ENCODE results near the gene WIPI1.
A peak's percentile ranks its signal among the peaks of the same experiment; 100 is the strongest.
"Not testable (repeated sequence)": the region's sequence is repeated elsewhere in the genome, so short reads cannot be mapped to it uniquely, and the experiment has no call there.

The WIPI1 gene

DNA sequence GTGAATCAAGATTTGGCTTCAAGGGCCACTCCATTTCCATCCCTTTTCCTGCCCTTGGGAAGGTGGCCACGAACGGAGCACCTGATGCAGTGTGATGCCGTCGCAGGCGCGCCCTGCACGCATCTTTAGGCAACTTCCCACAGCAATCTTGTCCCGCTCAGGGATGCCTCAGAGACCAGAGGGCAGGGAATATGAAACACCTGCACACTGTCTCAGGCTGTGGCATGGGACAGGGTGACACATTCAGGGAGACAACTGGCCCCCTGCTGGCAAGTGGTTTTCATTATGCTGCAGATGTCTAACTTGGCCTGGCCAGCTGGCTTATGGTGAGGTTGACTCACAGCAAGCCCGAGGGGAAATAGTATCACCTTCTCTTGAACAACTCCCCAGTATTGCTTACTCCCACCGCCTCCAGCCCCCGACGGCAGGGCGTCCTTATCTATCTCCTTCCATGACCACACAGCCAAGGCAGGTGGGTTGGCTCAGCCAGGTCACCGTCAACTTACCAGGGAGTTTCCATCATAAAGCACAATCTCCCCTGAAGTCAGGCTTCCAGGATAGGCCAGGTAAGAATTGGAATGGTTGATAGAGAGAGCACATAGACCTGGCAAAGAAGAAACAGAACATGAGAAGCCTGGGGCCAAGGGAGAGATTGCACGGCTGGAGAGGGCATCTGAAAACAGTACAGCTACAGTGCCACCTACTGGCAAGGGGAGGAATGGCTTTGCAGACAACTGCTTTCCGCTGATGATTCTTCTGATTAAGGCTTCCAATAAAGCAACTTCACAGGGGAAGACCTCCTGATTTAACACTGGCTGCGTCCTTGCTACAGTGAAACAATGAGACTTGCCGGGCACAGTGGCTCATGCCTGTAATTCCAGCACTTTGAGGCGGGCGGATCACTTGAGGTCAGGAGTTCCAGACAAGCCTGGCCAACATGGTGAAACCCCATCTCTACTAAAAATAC is 21.1 kb downstream of the WIPI1 start:
- DNase-seq: peak; percentile 47

DNA sequence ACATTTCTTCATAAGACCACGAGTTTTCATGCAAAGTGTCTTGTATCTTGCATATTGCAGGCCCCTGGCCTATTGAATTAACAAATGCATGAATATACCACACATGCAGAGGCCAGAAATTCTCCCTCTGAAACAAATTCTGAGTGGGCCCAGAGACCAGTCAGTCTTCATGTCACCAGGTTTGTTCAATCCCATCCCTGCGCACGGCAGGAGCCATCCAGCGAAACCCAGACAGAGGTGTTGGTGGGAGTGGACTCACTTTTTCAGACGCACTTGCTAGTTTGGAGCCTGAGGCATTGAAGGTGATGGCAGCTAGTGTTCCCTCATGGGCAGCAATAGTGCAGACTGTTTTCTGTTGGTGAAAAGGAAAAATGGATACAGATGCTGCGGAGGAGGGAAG is 21.9 kb downstream of the WIPI1 start:
- DNase-seq: no peak

DNA sequence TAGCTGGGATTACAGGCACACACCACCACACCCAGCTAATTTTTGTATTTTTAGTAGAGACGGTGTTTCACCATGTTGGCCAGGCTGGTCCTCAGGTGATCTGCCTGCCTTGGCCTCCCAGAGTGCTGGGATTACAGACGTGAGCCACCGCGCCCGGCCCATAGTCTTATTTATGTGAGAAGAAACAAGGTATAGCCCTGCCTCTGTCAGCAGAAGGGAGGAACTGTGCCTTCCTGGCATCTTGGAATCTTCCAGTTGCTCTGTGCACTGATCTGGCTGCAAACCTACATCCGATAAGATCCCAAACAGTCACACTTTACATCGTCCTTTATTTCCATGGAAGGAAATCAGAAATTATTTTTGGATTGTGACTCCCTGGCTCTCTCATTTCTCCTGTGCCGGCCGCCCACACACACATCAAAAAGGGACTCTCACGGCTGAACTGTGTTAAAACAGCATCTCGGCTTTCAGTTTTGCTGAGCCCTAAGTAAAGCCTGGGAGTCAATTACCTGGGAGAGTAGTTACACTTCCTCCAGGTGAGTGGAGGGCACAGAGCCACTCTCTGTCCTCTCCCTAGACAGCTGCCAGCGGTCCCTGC is 23.3 kb downstream of the WIPI1 start:
- DNase-seq: no peak

DNA sequence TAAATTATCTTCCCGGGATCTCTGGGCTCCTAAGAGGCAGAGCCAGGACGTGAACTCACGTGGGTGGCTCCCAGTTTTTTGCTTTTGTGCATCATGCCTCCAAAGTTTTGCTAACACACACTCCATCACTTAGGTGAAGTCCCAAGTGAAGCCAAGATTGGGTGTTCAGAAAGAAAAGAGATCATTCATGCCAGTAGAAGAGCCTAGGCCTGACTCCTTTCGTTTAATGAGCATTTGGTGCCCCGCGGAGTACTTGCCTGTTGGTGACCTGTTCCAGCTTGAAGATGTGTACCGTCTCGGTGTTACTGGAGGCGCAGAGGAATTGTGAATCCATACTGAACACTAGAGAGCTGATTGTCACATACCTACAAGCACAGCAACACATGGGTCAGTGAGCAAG is 24.1 kb downstream of the WIPI1 start:
- no peak for DNase-seq

DNA sequence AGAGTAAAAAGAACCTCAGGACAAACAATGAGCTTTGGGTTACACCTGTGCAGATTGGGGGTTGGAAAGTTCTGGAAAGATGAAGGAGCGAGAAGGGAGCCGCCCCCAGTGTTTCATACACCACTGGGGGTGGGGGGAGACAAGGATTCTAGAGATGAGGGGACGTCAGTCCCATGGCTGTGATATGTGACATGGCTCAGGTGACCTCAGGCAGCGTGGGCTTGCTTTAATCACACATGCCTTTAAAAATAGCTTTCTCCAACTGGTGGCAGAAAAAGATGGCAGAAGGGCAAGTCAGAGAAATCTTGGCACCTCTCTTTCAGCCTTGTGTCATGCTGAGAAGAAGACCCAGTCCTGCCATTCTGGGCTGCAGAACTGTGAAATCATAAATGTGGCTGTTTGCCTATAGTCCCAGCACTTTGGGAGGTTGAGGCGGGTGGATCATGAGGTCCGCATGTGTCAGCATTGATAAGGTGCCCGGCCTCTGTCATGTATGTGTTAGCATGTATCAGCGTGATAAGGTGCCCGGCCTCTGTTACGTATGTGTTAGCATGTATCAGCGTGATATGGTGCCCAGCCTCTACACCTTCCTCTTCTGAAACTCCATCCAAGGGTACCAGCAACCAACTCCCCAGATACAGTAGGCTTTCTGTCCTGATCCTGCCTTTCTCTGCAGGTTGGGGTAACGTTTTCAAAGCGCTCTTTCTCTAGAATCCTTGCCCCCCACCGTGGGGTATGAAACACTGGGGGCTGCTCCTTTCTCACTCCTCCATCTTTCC is 25.0 kb downstream of the WIPI1 start:
- DNase-seq: no peak

DNA sequence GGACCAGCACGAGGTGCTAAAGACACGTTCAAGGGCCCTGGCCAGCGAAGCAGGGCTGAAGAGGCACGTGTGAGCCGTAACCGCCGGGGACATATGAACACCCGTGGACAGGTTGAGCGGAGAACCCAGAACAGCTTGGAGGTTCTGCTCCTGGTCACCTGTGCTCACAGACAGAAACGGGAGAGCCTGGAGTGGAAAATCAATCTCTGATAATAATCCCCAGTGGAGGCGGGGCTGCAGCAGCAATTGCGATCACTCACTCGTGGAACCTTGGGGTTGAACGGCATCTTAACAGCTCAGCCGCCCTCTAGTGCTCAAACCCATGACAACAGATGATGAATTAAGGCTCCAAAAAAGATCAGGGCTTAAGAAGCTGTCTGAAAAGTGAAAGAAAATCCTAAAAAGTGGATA is 25.6 kb downstream of the WIPI1 start:
- no peak for DNase-seq

DNA sequence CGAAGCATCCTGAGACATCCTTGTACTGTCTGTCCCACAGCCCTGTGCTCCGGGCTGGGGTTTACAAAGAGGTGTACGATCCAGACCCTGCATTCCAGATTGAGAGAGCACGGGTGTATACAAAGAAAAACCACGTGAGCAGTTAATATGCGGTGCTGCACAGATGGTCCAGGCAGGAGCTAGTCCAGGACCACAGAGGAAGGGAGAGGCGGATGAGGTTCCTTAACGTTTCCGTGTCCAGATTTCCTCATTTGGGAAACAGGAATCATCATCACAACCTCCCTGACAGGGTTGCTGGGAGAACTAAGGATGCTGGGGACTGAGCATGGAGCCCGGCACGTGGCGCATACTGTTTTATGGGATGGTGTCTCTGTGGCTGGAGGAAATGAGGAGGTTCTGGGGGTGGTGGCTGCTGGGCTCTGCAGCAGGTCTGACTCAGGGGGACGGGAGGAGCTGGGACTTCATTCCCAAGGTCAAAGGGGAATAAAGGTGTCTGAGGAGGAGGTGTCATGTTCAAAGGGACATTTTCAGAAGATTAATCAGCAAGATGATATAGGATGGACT is 26.2 kb downstream of the WIPI1 start:
- DNase-seq: no peak

DNA sequence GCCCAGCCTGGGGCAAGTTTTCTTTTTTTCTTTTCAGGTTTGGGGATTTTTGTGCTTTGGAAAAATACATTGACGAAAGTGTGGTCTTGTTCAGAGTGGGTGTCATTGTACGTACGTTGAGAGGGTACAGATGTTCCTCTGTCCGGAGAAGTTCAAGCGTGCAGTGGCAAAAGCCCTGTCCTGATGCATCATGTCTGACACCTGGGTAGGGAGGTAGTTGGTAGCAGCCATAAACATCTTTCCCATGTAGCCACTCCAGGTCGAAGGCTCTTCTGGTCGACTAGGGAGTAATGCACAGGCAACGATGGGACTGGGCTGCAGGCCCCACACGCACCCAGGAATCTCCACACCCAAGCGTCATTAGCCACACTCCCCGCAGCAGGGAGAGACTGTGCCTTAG is 27.4 kb downstream of the WIPI1 start:
- no peak for DNase-seq

DNA sequence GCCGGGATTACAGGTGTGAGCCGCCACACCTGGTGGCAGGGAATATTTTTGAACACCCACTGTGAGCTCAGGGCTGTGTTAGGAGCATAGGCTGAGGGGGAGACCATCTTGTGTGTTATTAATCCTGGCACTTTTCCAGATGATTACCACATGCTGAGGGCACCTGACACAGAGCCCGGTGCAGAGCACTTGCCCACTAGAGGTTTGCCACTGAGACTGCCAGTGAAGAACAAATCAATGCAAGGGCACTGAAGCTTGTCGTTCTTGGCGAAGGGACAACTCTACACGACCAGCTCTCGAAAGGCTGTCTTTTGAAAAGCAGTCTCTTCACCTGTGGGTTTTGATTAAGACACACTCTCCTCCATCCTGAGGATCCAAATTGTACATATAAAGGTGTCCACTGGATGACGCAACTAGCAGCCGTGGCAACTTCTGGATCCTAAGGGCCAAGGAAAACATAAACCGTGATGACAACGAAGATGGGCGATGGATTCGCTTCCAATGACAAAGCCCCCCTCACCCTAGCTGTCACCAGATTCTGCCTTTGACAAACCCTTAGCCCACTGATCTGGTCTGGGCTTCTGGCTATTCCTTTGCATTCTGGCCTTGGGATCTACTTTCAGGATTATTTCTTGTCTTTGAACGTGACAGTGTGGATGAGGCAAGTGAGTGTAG is 28.7 kb downstream of the WIPI1 start:
- DNase-seq: peak; percentile 36

DNA sequence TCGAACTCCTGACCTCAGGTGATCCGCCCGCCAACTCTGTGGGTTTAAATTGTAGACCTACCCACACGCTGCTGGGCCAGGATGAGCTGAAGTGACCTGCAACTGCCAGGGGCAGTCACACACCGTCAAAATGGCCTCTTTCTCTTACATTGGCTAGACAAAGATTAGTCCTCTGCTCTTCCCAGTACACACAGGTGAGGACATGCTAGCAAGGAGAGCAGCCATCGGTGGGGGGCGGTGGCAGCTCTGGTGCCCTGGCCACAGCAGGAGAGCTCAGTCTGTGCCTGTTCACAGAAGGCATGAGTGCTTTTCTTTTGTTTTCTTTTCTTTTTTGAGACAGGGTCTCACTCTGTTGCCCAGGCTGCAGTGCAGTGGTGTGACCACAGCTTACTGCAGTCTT is 29.7 kb downstream of the WIPI1 start:
- DNase-seq: no peak

DNA sequence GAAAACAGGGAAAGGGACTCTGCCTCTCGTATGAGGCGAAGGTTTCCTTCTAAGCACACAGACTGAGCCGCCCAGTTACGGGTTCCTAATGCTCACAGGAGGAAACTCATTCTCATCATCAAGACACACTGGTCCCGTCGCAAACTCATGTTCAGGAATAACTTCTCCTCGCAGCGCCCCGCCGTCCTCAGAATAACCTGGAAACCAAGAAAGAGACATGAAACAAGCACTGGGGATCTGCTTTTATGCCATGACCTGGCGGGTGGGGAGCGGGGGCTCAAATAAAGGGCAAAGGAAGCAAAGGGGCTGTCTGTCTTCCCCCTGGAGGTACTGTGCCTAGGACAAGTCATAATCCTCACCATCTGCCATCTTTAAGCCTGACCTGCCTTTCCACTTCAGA is 31.3 kb downstream of the WIPI1 start:
- no peak for DNase-seq

DNA sequence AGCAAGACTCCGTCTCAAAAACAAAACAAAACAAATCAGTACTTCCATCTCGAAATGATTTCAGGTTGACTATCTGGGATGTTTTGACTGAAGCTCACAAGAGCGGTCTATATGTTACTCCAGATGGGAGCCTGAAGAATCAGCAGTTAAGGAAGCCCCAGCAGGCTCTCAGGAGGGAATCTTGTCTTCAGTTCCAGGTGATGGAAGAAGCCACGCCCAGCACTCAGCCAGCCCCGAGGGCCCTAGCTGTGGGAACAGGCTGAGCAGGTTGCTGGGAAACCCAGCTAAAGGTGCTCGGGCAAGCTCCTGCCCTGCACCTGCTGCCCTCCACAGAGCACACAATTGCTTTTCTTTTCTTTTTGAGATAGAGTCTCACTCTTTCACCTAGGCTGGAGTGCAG is 32.4 kb downstream of the WIPI1 start:
- peak; percentile 81 for DNase-seq

DNA sequence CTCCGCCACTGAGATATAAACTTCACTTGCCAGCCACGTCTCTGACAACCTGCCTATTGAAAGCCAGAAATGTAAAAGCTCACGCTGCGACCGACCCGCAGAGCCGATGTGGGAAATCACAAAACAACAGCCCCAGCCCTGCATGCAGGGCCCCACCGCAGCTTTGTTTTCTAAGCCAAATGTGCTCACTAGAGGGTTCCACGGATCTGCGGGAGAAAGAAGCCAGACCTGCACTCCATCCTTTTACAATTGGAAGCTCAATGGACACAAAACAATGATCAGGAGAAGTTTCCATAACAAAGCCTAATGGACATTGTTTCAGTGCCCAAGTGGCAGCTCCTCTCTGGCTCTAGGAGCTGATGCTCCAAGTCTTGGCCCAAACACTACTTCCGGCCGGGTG is 33.1 kb downstream of the WIPI1 start:
- DNase-seq: no peak

DNA sequence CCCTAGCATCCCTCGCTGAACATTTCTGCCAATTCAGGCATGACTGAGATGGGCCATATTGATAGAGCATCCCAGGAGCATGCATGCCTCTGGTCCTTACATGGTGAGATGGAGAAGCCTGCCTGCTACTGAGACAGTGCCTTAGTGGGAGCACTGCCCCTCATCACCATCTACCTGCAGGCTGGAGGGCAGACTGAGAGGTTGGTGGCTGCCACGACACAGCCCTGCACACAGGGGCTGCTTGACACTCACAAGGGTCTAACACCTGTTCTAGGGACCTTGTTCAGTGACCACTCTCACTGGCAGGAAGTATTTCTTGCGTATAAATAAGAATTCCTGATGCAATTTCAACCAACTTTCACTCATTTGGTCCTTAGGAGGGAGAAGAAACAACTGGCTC is 34.0 kb downstream of the WIPI1 start:
- DNase-seq: no peak

DNA sequence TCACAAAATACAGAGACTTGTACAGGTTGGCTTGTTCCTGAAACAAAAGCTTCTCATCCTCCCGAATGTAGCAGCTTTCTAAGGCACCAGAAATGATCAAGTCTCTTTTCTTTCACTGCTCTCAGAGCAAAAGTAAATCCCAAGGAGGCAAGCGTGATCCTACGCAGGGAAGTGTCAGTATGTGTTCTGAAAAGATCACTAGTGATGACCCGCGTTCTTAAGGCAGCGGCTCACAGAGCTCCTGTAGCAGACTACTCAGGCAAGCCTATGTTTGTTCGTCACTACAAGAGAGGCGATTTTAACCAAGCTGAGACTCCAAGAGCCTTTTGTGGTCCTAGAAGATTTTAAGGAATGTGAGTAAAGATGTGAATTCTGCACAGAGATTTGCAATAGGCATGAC is 34.5 kb downstream of the WIPI1 start:
- no peak for DNase-seq

DNA sequence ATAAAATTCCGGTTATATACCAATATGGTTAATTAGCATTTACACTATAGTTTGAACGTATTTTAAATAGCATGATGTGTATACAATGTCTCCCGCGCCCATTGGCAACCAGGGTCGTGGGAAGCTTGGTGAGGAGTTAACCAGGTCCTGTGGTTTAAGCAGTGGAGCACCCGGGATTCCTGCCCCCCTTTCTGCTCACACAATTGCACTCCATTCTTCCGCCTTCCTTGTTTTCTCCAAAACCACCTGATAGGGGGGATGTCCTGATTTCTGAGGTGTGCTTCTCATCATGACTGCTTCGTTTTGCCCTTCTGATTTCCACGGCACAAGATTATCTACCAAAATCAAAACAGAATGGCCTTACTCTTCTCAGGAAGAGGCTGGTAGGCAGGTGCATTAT is 35.8 kb downstream of the WIPI1 start:
- DNase-seq: no peak

DNA sequence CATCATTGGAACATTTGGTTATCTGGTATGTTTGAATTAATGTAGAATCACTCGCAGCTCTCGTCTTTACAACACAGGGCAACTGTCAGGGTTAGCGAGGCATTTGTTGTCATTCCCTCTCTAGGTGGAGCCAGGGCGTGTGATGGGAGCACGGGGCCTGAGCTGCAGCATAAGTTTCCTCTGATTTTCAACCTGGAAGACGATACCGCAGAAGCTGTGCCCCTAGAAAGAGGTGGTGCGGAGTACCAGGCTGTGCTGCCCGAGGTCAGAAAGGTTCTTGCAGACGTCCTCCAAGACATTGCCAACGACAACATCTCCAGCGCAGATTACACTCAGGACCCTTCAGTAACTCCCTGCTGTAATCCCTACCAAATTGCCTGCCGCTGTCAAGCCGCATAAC is 37.2 kb downstream of the WIPI1 start:
- DNase-seq: no peak

DNA sequence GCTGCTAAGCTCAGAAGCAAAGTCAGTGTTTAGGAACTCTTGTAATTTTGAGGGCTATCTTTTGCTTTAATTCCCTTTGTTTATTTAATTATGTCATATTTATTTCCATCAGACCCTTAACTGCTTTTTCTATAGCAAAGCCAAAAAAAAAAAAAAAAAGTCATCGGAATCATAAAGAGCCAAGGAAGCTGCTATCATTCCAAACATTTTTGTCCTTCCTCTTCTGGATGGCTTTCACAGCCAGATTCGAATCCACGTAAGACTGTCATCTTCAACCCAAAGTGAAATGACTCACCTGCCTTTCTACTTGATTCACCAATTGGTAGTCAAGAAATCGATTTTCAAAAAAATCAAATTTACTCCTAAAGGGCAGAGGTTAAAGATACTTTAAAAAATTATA is 38.4 kb downstream of the WIPI1 start:
- DNase-seq: no peak

DNA sequence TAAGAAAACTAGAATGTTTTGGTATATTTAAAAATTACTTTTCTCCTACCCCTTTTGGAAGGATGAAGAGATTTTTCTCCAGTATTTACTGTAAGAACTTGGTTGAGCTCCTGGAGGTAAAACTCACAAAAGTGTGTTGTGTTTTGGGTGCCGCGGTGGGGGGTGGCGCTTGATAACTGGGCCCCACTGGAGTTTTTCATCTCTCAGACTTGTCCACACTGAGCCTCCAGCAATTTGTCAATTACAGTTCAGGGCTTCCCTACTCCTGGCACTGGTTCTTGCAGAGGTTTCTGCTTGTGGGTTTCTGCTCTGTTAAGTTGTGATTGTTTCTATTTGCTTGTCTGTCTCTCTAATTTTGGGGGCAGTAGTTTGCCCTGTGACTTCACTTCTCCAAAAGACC is 40.0 kb downstream of the WIPI1 start:
- no peak for DNase-seq

DNA sequence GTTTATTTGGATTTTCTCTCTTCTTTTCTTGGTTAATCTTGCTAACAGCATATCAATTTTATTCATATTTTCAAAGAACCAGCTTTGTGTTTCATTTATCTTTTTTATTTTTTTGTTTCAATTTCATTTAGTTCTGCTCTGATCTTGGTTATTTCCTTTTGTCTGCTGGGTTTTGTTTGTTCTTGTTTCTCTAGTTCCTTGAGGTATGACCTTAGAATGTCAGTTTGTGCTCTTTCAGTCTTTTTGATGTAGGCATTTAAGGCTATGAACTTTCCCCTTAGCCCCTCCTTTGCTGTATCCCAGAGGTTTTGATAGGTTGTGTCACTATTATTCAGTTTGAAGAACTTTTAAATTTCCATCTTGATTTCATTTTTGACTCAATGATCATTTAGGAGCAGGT is 42.4 kb downstream of the WIPI1 start:
- DNase-seq: not testable (repeated sequence)

DNA sequence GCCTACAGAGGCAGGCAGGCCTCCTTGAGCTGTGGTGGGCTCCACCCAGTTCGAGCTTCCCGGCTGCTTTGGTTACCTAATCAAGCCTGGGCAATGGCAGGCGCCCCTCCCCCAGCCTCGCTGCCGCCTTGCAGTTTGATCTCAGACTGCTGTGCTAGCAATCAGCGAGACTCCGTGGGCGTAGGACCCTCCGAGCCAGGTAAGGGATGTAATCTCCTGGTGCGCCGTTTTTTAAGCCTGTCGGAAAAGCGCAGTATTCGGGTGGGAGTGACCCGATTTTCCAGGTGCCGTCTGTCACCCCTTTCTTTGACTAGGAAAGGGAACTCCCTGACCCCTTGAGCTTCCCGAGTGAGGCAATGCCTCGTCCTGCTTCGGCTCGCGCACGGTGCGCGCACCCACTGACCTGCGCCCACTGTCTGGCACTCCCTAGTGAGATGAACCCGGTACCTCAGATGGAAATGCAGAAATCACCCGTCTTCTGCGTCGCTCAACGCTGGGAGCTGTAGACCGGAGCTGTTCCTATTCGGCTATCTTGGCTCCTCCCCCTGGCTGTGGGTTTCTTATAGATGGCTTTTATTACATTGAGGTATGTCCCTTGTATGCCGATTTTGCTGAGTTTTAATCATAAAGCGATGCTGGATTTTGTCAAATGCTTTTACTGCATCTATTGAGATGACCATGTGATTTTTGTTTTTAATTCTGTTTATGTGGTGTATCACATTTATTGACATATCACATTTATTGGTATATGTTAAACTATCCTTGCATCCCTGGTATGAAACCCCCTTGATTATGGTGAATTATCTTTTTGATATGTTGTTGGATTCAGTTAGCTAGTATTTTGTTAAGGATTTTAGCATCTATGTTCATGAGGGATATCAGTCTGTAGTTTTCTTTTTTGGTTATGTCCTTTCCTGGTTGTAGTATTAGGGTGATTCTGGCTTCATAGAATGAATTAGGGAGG is 43.4 kb downstream of the WIPI1 start:
- peak; percentile 37 for DNase-seq

DNA sequence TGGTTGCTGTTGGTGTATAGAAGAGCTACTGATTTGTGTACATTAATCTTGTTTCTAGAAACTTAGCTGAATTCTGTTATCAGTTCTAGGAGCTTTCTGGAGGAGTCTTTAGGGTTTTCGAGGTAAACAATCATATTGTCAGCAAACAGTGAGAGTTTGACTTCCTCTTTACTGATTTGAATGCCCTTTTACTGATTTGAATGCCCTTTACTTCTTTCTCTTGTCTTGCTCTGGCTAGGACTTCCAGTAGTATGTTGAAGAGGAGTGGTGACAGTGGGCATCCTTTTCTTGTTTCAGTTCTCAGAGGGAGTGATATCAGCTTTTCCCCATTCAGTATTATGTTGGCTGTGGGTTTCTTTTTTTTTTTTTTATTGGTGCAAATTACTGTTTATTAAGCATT is 49.6 kb downstream of the WIPI1 start:
- not testable (repeated sequence) for DNase-seq

Measured in NCI-H2171 (cell line).